HepG2 (cell line): ENCODE measurements around the gene PCBD2. TPM values are rescaled to one million over a fixed set of nuclear protein-coding genes. Genes with fewer than 3 reads are reported as not detected.
A peak's percentile ranks its signal among the peaks of the same experiment; 100 is the strongest.

Experiments
- DNMT3B ChIP-seq: conservative IDR thresholded peaks from 2 replicates; pipeline ENCODE4 v1.6.1; 2016; ENCODE audit warnings: missing biosample characterization, control low read depth
- ETS1 ChIP-seq: sonication (generic); formaldehyde crosslinking; IDR thresholded peaks from 2 replicates; pipeline ENCODE4 v1.4.0; 2020; ENCODE audit warnings: missing genetic modification reagents
- FOSL1 ChIP-seq: sonication (generic); formaldehyde crosslinking; IDR thresholded peaks from 2 replicates; pipeline ENCODE4 v1.9.0; 2021; ENCODE audit warnings: missing genetic modification reagents, borderline replicate concordance
- FOXA3 ChIP-seq: IDR thresholded peaks from 2 replicates; pipeline ENCODE4 v1.6.1; 2016; ENCODE audit warnings: missing genetic modification reagents, missing compliant biosample characterization
- GABPA ChIP-seq, 2 experiments: IDR thresholded peaks; 2 replicates each; pipeline ENCODE4 v1.6.1; 2011 to 2016; ENCODE audit warnings: low read depth in 2 of 2, low read length in 1 of 2, missing biosample characterization in 1 of 2, missing genetic modification characterization in 1 of 2
- HDAC2 ChIP-seq: sonication (generic); formaldehyde crosslinking; IDR thresholded peaks from 2 replicates; pipeline ENCODE4 v1.4.0; 2020; ENCODE audit warnings: missing genetic modification reagents
- HHEX ChIP-seq: IDR thresholded peaks from 2 replicates; pipeline ENCODE4 v1.6.1; 2016; ENCODE audit warnings: control low read depth
- MAF1 ChIP-seq: sonication (generic); formaldehyde crosslinking; IDR thresholded peaks from 2 replicates; pipeline ENCODE4 v1.5.0; 2020; ENCODE audit warnings: missing genetic modification reagents, borderline replicate concordance
- NFYC ChIP-seq: IDR thresholded peaks from 2 replicates; pipeline ENCODE4 v1.6.1; 2016; ENCODE audit warnings: missing genetic modification reagents, missing compliant biosample characterization
- POLR2G ChIP-seq: fragments of 200-400 bp; formaldehyde crosslinking; IDR thresholded peaks from 2 replicates; pipeline ENCODE4 v1.6.1; 2018; ENCODE audit warnings: mild to moderate bottlenecking, low read depth, low read length, moderate library complexity
- SATB2 ChIP-seq: sonication (generic); formaldehyde crosslinking; IDR thresholded peaks from 2 replicates; pipeline ENCODE4 v1.5.0; 2020; ENCODE audit warnings: missing genetic modification reagents
- SMAD3 ChIP-seq: sonication (generic); formaldehyde crosslinking; IDR thresholded peaks from 2 replicates; pipeline ENCODE4 v1.4.0; 2020; ENCODE audit warnings: missing genetic modification reagents
- SUZ12 ChIP-seq: fragments of 150-350 bp; IDR thresholded peaks from 2 replicates; pipeline ENCODE4 v1.6.1; 2014; ENCODE audit warnings: low read depth, low read length
- TCF7L2 ChIP-seq: IDR thresholded peaks from 2 replicates; pipeline ENCODE4 v1.6.1; 2011; ENCODE audit warnings: mild to moderate bottlenecking, low read depth, low read length, moderate library complexity
- TOE1 ChIP-seq: sonication (generic); formaldehyde crosslinking; IDR thresholded peaks from 2 replicates; pipeline ENCODE4 v1.4.0; 2020; ENCODE audit warnings: mild to moderate bottlenecking, missing genetic modification reagents
- ZNF292 ChIP-seq: sonication (generic); formaldehyde crosslinking; IDR thresholded peaks from 2 replicates; pipeline ENCODE4 v1.8.1; 2022; ENCODE audit warnings: mild to moderate bottlenecking, low read depth, missing genetic modification reagents, borderline replicate concordance
- ZNF468 ChIP-seq: sonication (generic); formaldehyde crosslinking; IDR thresholded peaks from 2 replicates; pipeline ENCODE4 v1.8.0; 2022; ENCODE audit warnings: mild to moderate bottlenecking, moderate library complexity, missing genetic modification reagents
- ZNF562 ChIP-seq: sonication (generic); formaldehyde crosslinking; IDR thresholded peaks from 2 replicates; pipeline ENCODE4 v1.8.0; 2022; ENCODE audit warnings: missing genetic modification reagents, borderline replicate concordance
- polyA plus RNA-seq, 8 experiments: library from polyadenylated mRNA; depleted of rRNA in 3 of 8; stranded (reverse) in 7 of 8; unstranded in 1 of 8; fragments of >200 nt; fragmentation: Illumina TruSeq in 4 of 8; extraction: Trizol in 4 of 8; gene quantifications; 2 replicates each; pipeline versions ENCODE4 v1.2.1 to v1.2.3, GENCODE V29; 2011 to 2016; ENCODE audit warnings: low read depth in 4 of 8, missing spikeins in 1 of 8, mixed read lengths in 1 of 8; ENCODE audit not compliant: insufficient read depth in 1 of 8
- total RNA-seq, 5 experiments: library from RNA; depleted of rRNA; stranded (reverse); fragments of >200 nt; fragmentation: Illumina TruSeq; extraction: Trizol; gene quantifications; 2 replicates each; pipeline ENCODE4 v1.2.3, GENCODE V29; 2016; ENCODE audit warnings: low read depth in 1 of 5
- TF ChIP-seq, protein P1 (sequence below): sonication (generic); formaldehyde crosslinking; IDR thresholded peaks from 2 replicates; pipeline ENCODE4 v1.4.0; 2020; ENCODE audit warnings: missing genetic modification reagents, borderline replicate concordance
- TF ChIP-seq, protein P2 (sequence below): IDR thresholded peaks from 2 replicates; pipeline ENCODE4 v1.6.1; 2016; ENCODE audit warnings: mild to moderate bottlenecking, missing biosample characterization, missing genetic modification reagents
- TF ChIP-seq, protein P3 (sequence below): sonication (generic); formaldehyde crosslinking; IDR thresholded peaks from 2 replicates; pipeline ENCODE4 v1.4.0; 2020; ENCODE audit warnings: mild to moderate bottlenecking, missing genetic modification reagents

The PCBD2 gene
- total and polyA plus RNA-seq, 2 of the 13 experiments (the other 11 are each of a cell fraction or from before 2014, with no cell fraction given) = 5.5 to 12.0 TPM

- TF ChIP-seq ETS1 (CRISPR knock-in tag) (0 out of 2 replicates have a peak, but pooled peaks have one; percentile 82), MAF1 (CRISPR knock-in tag) (peak; percentile 75; the same call in 1 of the 2 replicates), GABPA (IDR thresholded peaks at IDR 0.05; ENCODE audit: low read depth, low read length) (peak; percentile 12; the same call in 1 of the 2 replicates), GABPA (CRISPR knock-in tag; IDR thresholded peaks at IDR 0.05; ENCODE audit: low read depth) (peak; percentile 46; the same call in 1 of the 2 replicates), SMAD3 (CRISPR knock-in tag) (0 out of 2 replicates have a peak, but pooled peaks have one; percentile 54), TCF7L2 (no peak), TOE1 (CRISPR knock-in tag) (no peak), POLR2G (peak; percentile 89), HDAC2 (peak; percentile 52; the same call in 1 of the 2 replicates), FOSL1 (CRISPR knock-in tag) (no peak), ZNF292 (no peak), ZNF468 (CRISPR knock-in tag) (peak; percentile 89; the same call in 1 of the 2 replicates), ZNF562 (CRISPR knock-in tag) (no peak), SUZ12 (no peak), FOXA3 (CRISPR knock-in tag) (peak; percentile 49), NFYC (CRISPR knock-in tag) (peak; percentile 20; the same call in 1 of the 2 replicates), HHEX (CRISPR knock-in tag) (no peak), DNMT3B (CRISPR knock-in tag) (no peak; the same call in 1 of the 2 replicates), SATB2 (peak; percentile 94; the same call in 1 of the 2 replicates)
- TF ChIP-seq, protein P1, sequence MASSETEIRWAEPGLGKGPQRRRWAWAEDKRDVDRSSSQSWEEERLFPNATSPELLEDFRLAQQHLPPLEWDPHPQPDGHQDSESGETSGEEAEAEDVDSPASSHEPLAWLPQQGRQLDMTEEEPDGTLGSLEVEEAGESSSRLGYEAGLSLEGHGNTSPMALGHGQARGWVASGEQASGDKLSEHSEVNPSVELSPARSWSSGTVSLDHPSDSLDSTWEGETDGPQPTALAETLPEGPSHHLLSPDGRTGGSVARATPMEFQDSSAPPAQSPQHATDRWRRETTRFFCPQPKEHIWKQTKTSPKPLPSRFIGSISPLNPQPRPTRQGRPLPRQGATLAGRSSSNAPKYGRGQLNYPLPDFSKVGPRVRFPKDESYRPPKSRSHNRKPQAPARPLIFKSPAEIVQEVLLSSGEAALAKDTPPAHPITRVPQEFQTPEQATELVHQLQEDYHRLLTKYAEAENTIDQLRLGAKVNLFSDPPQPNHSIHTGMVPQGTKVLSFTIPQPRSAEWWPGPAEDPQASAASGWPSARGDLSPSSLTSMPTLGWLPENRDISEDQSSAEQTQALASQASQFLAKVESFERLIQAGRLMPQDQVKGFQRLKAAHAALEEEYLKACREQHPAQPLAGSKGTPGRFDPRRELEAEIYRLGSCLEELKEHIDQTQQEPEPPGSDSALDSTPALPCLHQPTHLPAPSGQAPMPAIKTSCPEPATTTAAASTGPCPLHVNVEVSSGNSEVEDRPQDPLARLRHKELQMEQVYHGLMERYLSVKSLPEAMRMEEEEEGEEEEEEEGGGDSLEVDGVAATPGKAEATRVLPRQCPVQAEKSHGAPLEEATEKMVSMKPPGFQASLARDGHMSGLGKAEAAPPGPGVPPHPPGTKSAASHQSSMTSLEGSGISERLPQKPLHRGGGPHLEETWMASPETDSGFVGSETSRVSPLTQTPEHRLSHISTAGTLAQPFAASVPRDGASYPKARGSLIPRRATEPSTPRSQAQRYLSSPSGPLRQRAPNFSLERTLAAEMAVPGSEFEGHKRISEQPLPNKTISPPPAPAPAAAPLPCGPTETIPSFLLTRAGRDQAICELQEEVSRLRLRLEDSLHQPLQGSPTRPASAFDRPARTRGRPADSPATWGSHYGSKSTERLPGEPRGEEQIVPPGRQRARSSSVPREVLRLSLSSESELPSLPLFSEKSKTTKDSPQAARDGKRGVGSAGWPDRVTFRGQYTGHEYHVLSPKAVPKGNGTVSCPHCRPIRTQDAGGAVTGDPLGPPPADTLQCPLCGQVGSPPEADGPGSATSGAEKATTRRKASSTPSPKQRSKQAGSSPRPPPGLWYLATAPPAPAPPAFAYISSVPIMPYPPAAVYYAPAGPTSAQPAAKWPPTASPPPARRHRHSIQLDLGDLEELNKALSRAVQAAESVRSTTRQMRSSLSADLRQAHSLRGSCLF (CRISPR knock-in tag) = 0 out of 2 replicates have a peak, but pooled peaks have one; percentile 68
- TF ChIP-seq, protein P2, sequence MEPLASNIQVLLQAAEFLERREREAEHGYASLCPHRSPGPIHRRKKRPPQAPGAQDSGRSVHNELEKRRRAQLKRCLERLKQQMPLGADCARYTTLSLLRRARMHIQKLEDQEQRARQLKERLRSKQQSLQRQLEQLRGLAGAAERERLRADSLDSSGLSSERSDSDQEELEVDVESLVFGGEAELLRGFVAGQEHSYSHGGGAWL (CRISPR knock-in tag) = peak; percentile 97
- TF ChIP-seq, protein P3, sequence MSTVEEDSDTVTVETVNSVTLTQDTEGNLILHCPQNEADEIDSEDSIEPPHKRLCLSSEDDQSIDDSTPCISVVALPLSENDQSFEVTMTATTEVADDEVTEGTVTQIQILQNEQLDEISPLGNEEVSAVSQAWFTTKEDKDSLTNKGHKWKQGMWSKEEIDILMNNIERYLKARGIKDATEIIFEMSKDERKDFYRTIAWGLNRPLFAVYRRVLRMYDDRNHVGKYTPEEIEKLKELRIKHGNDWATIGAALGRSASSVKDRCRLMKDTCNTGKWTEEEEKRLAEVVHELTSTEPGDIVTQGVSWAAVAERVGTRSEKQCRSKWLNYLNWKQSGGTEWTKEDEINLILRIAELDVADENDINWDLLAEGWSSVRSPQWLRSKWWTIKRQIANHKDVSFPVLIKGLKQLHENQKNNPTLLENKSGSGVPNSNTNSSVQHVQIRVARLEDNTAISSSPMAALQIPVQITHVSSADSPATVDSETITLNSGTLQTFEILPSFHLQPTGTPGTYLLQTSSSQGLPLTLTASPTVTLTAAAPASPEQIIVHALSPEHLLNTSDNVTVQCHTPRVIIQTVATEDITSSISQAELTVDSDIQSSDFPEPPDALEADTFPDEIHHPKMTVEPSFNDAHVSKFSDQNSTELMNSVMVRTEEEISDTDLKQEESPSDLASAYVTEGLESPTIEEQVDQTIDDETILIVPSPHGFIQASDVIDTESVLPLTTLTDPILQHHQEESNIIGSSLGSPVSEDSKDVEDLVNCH (CRISPR knock-in tag) = no peak
Observed at GRCh38 chr5:134873987-134874830, 30.7 kb upstream of the PCBD2 start, which contains the start of gene TXNDC15 (continued).
